HCT116 (cell line): ENCODE data around the gene PRSS36. TPM values are rescaled to one million over a fixed set of nuclear protein-coding genes. Genes with fewer than 3 reads are reported as not detected.

Source experiments
- ATAC-seq: fragments of 200-7000 bp; cut with Tn5 transposase; 2 replicates; pipeline ENCODE4 v1.9.1; 2020; ENCODE audit warnings: mild to moderate bottlenecking, moderate library complexity
- BruUV-seq: library from RNA; stranded (reverse); fragments of 400-500 nt; replicated peaks from 2 replicates; lab custom pipeline; 2021; lab: Mats Ljungman, UMichigan
- CTCF ChIA-PET: fragments of 300-600 bp; sonication (Branson Sonifier 250); formaldehyde crosslinking; loops from one replicate; lab custom pipeline; 2021; ENCODE audit warnings: antibody characterized with exemption; lab: Charles Lee
- POLR2A ChIA-PET: fragments of 300-600, 350-600 bp; sonication (Branson Sonifier 250); formaldehyde crosslinking; loops from one replicate; lab custom pipeline; 2021; ENCODE audit warnings: antibody characterized with exemption; lab: Charles Lee
- RAD21 ChIA-PET, 2 experiments: fragments of 300-600 bp; sonication (Branson Sonifier 250); formaldehyde crosslinking; loops; one replicate each; lab custom pipeline; 2023; ENCODE audit warnings: low total read pairs in 2 of 2; ENCODE audit not compliant: uncharacterized antibody in 2 of 2, unreplicated experiment in 2 of 2, low non-redundant PET in 1 of 2; lab: Charles Lee
- DNase-seq: peaks from one replicate; pipeline ENCODE4 v3.0.0-alpha.2; 2010; ENCODE audit warnings: low read depth, low spot score
- H2AFZ ChIP-seq: fragments of 200-600 bp; shearing (Covaris generic), sonication (generic); 2 replicates; pipeline ENCODE4 v1.6.1; 2017; ENCODE audit warnings: low read depth, mixed run types, mixed read lengths, antibody characterized with exemption, low read length; ENCODE audit not compliant: poor library complexity, severe bottlenecking
- H3K27ac ChIP-seq: 2 replicates; pipeline ENCODE4 v1.5.1; 2012; ENCODE audit warnings: low read depth, low read length
- H3K27me3 ChIP-seq: fragments of 200-600 bp; sonication (generic); 2 replicates; pipeline ENCODE4 v1.6.1; 2016; ENCODE audit warnings: mixed run types, low read length, mixed read lengths; ENCODE audit not compliant: insufficient read depth
- H3K36me3 ChIP-seq, 2 experiments: fragments of 200-500 bp in 1 of 2; fragments of 200-600 bp in 1 of 2; sonication (Bioruptor generic) in 1 of 2; sonication (generic) in 1 of 2; 2 replicates each; pipeline versions ENCODE4 v1.5.1 to v1.6.1; 2014 to 2016; ENCODE audit warnings: low read length in 2 of 2, inconsistent platforms in 1 of 2, mixed read lengths in 1 of 2, mixed run types in 1 of 2; ENCODE audit not compliant: insufficient read depth in 2 of 2, control insufficient read depth in 1 of 2
- H3K4me1 ChIP-seq, 2 experiments: fragments of 200-600 bp in 1 of 2; sonication (generic) in 1 of 2; 2 replicates each; pipeline versions ENCODE4 v1.5.1 to v1.6.1; 2012 to 2017; ENCODE audit warnings: low read length in 2 of 2, inconsistent platforms in 1 of 2, mild to moderate bottlenecking in 1 of 2, mixed read lengths in 1 of 2, mixed run types in 1 of 2, moderate library complexity in 1 of 2; ENCODE audit not compliant: insufficient read depth in 2 of 2, control insufficient read depth in 1 of 2
- H3K4me2 ChIP-seq: fragments of 200-600 bp; sonication (generic); 2 replicates; pipeline ENCODE4 v1.6.1; 2017; ENCODE audit warnings: mixed run types, low read length, mixed read lengths
- H3K4me3 ChIP-seq, 2 experiments: fragments of 200-600 bp in 1 of 2; sonication (generic) in 1 of 2; replicated peaks in 1 of 2; 2 replicates each; pipeline ENCODE4 v1.5.1; 2011 to 2016; ENCODE audit warnings: low read length in 2 of 2, control low read depth in 1 of 2, low read depth in 1 of 2, mild to moderate bottlenecking in 1 of 2, mixed read lengths in 1 of 2, mixed run types in 1 of 2
- H3K79me2 ChIP-seq: fragments of 200-600 bp; sonication (generic); 2 replicates; pipeline ENCODE4 v1.6.1; 2017; ENCODE audit warnings: mild to moderate bottlenecking, mixed run types, low read length, moderate library complexity, mixed read lengths; ENCODE audit not compliant: insufficient read depth
- H3K9ac ChIP-seq: fragments of 200-600 bp; sonication (generic); 2 replicates; pipeline ENCODE4 v1.6.1; 2016; ENCODE audit warnings: low read length, mixed read lengths
- H3K9me2 ChIP-seq: fragments of 200-600 bp; sonication (generic), shearing (Covaris generic); 2 replicates; pipeline ENCODE4 v1.6.1; 2017; ENCODE audit warnings: mixed run types, mild to moderate bottlenecking, moderate library complexity; ENCODE audit not compliant: insufficient read depth
- H3K9me3 ChIP-seq, 2 experiments: fragments of 200-500 bp in 1 of 2; fragments of 200-600 bp in 1 of 2; sonication (Bioruptor generic) in 1 of 2; sonication (generic) in 1 of 2; 2 replicates each; pipeline ENCODE4 v1.6.1; 2014 to 2017; ENCODE audit warnings: low read length in 2 of 2, mixed read lengths in 2 of 2, inconsistent platforms in 1 of 2, low read depth in 1 of 2, mild to moderate bottlenecking in 1 of 2, mixed run types in 1 of 2, moderate library complexity in 1 of 2; ENCODE audit not compliant: control insufficient read depth in 1 of 2, insufficient read depth in 1 of 2
- H4K20me1 ChIP-seq: fragments of 200-600 bp; sonication (generic), shearing (Covaris generic); 2 replicates; pipeline ENCODE4 v1.6.1; 2017; ENCODE audit warnings: mixed run types, mild to moderate bottlenecking, moderate library complexity; ENCODE audit not compliant: insufficient read depth
- ELF1 ChIP-seq: IDR thresholded peaks from 2 replicates; pipeline ENCODE4 v1.6.1; 2012; ENCODE audit warnings: low read depth, borderline replicate concordance
- POLR2AphosphoS5 ChIP-seq: IDR thresholded peaks from 2 replicates; pipeline ENCODE4 v1.6.1; 2011; ENCODE audit warnings: mild to moderate bottlenecking, low read depth, low read length, moderate library complexity
- REST ChIP-seq: IDR thresholded peaks from 2 replicates; pipeline ENCODE4 v1.6.1; 2012; ENCODE audit warnings: low read depth
- SP1 ChIP-seq: IDR thresholded peaks from 2 replicates; pipeline ENCODE4 v1.6.1; 2012; ENCODE audit warnings: low read depth
- TCF7L2 ChIP-seq: IDR thresholded peaks from 2 replicates; pipeline ENCODE4 v1.7.0; 2011; ENCODE audit warnings: borderline replicate concordance, inconsistent platforms; ENCODE audit not compliant: insufficient read depth, insufficient read length; ENCODE audit errors: extremely low read depth
- intact Hi-C: fragments of 100-400 bp; cut with micrococcal nuclease; formaldehyde crosslinking; loops from 2 replicates; pipeline ENCODE4 v1.10.0; 2022
- total RNA-seq: library from RNA; stranded (reverse); gene quantifications from one replicate; pipeline ENCODE4 v1.2.1, GENCODE V29; 2021; ENCODE audit not compliant: unreplicated experiment

Gene PRSS36
- total RNA-seq, 1 experiment from 2014 or later: not detected

- RAD21 ChIA-PET: no interaction called here
- H2AFZ ChIP-seq: no peak overlapping the region
- no peaks in the 10 kb centered on the region for H3K9me2 ChIP-seq
- POLR2A ChIA-PET: interaction anchor here (0.6 to 1.3 kb wide), 3 partner anchors 18 to 42 kb away, joined by 3 to 4 read pairs (median 3); partner anchors contain the start of gene PRSS8
- peaks cover 36% of the 10 kb centered on the region for H3K79me2 ChIP-seq
- peaks cover 4% of the 10 kb centered on the region; the same call in 1 of the 2 replicates for H4K20me1 ChIP-seq
- H3K4me1 ChIP-seq: peaks cover 7 to 34% of the 10 kb centered on the region in 2 experiments; a peak in 3 of 4 replicates
- H3K9me3 ChIP-seq: no peaks in the 10 kb centered on the region
- H3K27me3 ChIP-seq: no peaks in the 10 kb centered on the region
- no TSS peak for BruUV-seq
- ATAC-seq: no peak
- H3K9ac ChIP-seq: no peak overlapping the region
- no peak for TF ChIP-seq SP1
- no peak for TF ChIP-seq ELF1
- no peak for TF ChIP-seq TCF7L2
- CTCF ChIA-PET: no interaction called here
- peaks cover 14 to 37% of the 10 kb centered on the region in 2 experiments for H3K36me3 ChIP-seq
- no peak for DNase-seq
- H3K27ac ChIP-seq: 0 out of 2 replicates have a peak overlapping the region, but pooled peaks have one; percentile 34
- H3K4me2 ChIP-seq: no peak overlapping the region
- H3K4me3 ChIP-seq: no peak overlapping the region
- intact Hi-C loops: no loop called here
These were observed 35.4 kb downstream of the PRSS36 start for GRCh38 chr16:31114468-31114867.

GRCh38 chr16:31113121-31114120 lies 36.4 kb downstream of the PRSS36 start:
- Histone ChIP-seq H3K36me3 (peaks cover 14 to 39% of the 10 kb centered on the region in 2 experiments), H3K4me3 (no peak overlapping the region), H3K27me3 (no peaks in the 10 kb centered on the region), H3K9me2 (no peaks in the 10 kb centered on the region), H2AFZ (no peak overlapping the region), H4K20me1 (peaks cover 4% of the 10 kb centered on the region; the same call in 1 of the 2 replicates), H3K9me3 (no peaks in the 10 kb centered on the region), H3K9ac (no peak overlapping the region), H3K4me2 (no peak overlapping the region), H3K27ac (no peak overlapping the region), H3K4me1 (peaks cover 4 to 36% of the 10 kb centered on the region in 2 experiments; a peak in 3 of 4 replicates), H3K79me2 (peaks cover 36% of the 10 kb centered on the region)
- intact Hi-C loops: no loop called here
- ChIA-PET RAD21 (interaction anchor here in 1 of 2 experiments (0.6 kb wide), 1 partner anchor 29 kb away, joined by 3 read pairs; no protein-coding TSS in a partner anchor), CTCF (interaction anchor here (0.8 kb wide), 1 partner anchor 29 kb away, joined by 5 read pairs; no protein-coding TSS in a partner anchor), POLR2A (interaction anchor here (0.9 to 1.3 kb wide), 2 partner anchors 22 to 41 kb away, joined by 3 to 4 read pairs; partner anchors contain the start of gene PRSS8)
- no TSS peak for BruUV-seq
- DNase-seq: no peak
- TF ChIP-seq REST: no peak
- peak; percentile 32 for TF ChIP-seq POLR2AphosphoS5
- ATAC-seq: no peak
